Measurements from ENCODE around the gene UBL4B. TPM values are rescaled to one million over a fixed set of nuclear protein-coding genes. Genes with fewer than 3 reads are reported as not detected.

The UBL4B gene
- total RNA-seq, 1 experiment from 2014 or later: not detected

- Mint-ChIP-seq H3K36me3 (ENCODE audit: insufficient read depth in 1 of 3, low read depth in 3 of 3) (0 out of 7 replicates have a peak, but pooled peaks cover 0 to 1% (median 0%) of the 10 kb centered on the region in 3 experiments), H3K27me3 (ENCODE audit: low read depth) (peaks cover 54% of the 10 kb centered on the region), H3K9me3 (no peaks in the 10 kb centered on the region; a peak in 2 of 5 replicates), H3K27ac (no peak overlapping the region), H3K4me3 (peak overlapping the region; percentile 38 to 67), H3K4me1 (peaks cover 5 to 12% of the 10 kb centered on the region in 2 experiments; a peak in 3 of 4 replicates)
- TF ChIP-seq CTCF (conservative IDR thresholded peaks at IDR 0.05): no peak
- Histone ChIP-seq H3K9me3 (ENCODE audit: control insufficient read depth, low read depth, low read length) (no peaks in the 10 kb centered on the region), H2AK5ac (ENCODE audit: insufficient read length, low read length) (no peak overlapping the region), H3K14ac (ENCODE audit: insufficient read depth, low read length) (no peak overlapping the region), H3K79me1 (ENCODE audit: insufficient read depth, low read depth, low read length, poor library complexity, severe bottlenecking) (no peaks in the 10 kb centered on the region), H2BK5ac (ENCODE audit: insufficient read length, low read length) (no peak overlapping the region), H4K5ac (ENCODE audit: insufficient read length, low read depth, low read length) (no peak overlapping the region), H2BK120ac (ENCODE audit: low read depth, low read length, poor library complexity, severe bottlenecking) (no peak overlapping the region), H3T11ph (ENCODE audit: low read length) (no peak overlapping the region), H3K4ac (ENCODE audit: low read depth, low read length) (no peak overlapping the region), H4K20me1 (ENCODE audit: control insufficient read depth, insufficient read depth, insufficient read length) (peaks cover 3% of the 10 kb centered on the region), H2BK15ac (ENCODE audit: low read depth, low read length) (no peak overlapping the region), H3K27me3 (ENCODE audit: insufficient read depth, low read length) (peaks cover 38% of the 10 kb centered on the region), H3K18ac (ENCODE audit: insufficient read length, low read depth, low read length) (no peak overlapping the region), H3K9ac (ENCODE audit: extremely low read depth, insufficient read length, low read length) (no peak overlapping the region), H3K23ac (ENCODE audit: insufficient read length, low read depth, low read length) (no peak overlapping the region), H2BK12ac (ENCODE audit: insufficient read length, low read depth, low read length) (no peak overlapping the region), H4K8ac (replicated peaks; ENCODE audit: insufficient read length, low read depth, low read length) (no peak overlapping the region), H3K56ac (ENCODE audit: insufficient read length, low read depth, low read length) (no peak overlapping the region), H4K91ac (ENCODE audit: insufficient read length, low read depth, low read length) (no peak overlapping the region), H2BK20ac (ENCODE audit: low read depth, low read length, poor library complexity, severe bottlenecking) (no peak overlapping the region), H2AFZ (ENCODE audit: low read length) (no peak overlapping the region), H3K23me2 (ENCODE audit: insufficient read length, low read depth, low read length, poor library complexity, severe bottlenecking) (peaks cover 13% of the 10 kb centered on the region), H3K4me1 (ENCODE audit: insufficient read depth, low read length) (no peaks in the 10 kb centered on the region), H3K27ac (ENCODE audit: insufficient read length, low read depth, low read length) (no peak overlapping the region), H3K4me2 (ENCODE audit: insufficient read depth, insufficient read length, low read length) (peak overlapping the region; percentile 78), H3K79me2 (ENCODE audit: insufficient read depth, low read length) (no peaks in the 10 kb centered on the region)
- WGBS (ENCODE audit: extremely low coverage, insufficient read length, low lambda C conversion rate): no CpG with 5 or more reads among the region's 37 CpGs
- peak; percentile 35 for DNase-seq
Observed at GRCh38 chr1:110151175-110151669, 39.0 kb downstream of the UBL4B start.
